Activated CD4-positive, alpha-beta T cell treated with anti-CD3 and anti-CD28 coated beads, Interleukin-2, amount 10 ng/mL, durations not matched to agents 24 days and 14 days (primary cell): ENCODE measurements around the gene ZFP42. TPM values are rescaled to one million over a fixed set of nuclear protein-coding genes. Genes with fewer than 3 reads are reported as not detected.

ENCODE experiments used
- DNase-seq: peaks from one replicate; pipeline ENCODE4 v3.0.0; 2022
- H3K27ac Mint-ChIP-seq: one replicate; pipeline ENCODE4 v1.8.0; 2022; ENCODE audit warnings: mild to moderate bottlenecking, mixed read lengths
- H3K27me3 Mint-ChIP-seq: one replicate; pipeline ENCODE4 v1.8.0; 2022; ENCODE audit warnings: mixed read lengths
- H3K36me3 Mint-ChIP-seq: one replicate; pipeline ENCODE4 v1.8.0; 2022; ENCODE audit warnings: low read depth, mild to moderate bottlenecking, mixed read lengths
- H3K4me1 Mint-ChIP-seq: one replicate; pipeline ENCODE4 v1.8.0; 2021; ENCODE audit warnings: mixed read lengths
- H3K4me3 Mint-ChIP-seq: one replicate; pipeline ENCODE4 v1.8.0; 2022; ENCODE audit warnings: mild to moderate bottlenecking, moderate library complexity, mixed read lengths
- H3K9me3 Mint-ChIP-seq: one replicate; pipeline ENCODE4 v1.8.0; 2021; ENCODE audit warnings: mixed read lengths
- intact Hi-C: fragments of 100-400 bp; cut with micrococcal nuclease; formaldehyde crosslinking; loops from one replicate; pipeline ENCODE4 v1.15.1; 2023
- total RNA-seq: library from RNA; stranded (reverse); gene quantifications from 2 replicates; pipeline ENCODE4 v1.2.3, GENCODE V29; 2022

Gene ZFP42
- total RNA-seq, 1 donor from 2014 or later: not detected

DNA sequence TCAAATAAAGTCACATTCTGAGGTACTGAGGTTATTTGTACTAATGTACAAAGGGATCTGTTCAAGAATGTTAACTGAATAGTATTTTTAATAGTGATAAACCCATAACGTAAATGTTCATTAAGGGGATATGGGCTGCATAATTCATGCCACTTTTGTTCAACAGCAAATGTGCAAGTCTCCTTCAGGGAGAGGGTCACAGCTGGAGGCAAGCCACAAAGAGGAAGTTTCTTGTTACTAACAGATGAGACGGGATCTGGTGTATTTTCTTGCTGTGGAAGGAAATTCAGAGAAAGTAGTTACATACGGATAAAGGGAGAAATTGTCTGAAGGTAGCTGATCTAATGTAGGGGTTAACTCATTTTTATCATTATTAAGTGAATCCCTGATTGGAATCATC is 10.0 kb downstream of the ZFP42 start:
- intact Hi-C loops: no loop called here
- peaks cover 10% of the 10 kb centered on the region for H3K9me3 Mint-ChIP-seq
- no peak overlapping the region for H3K4me3 Mint-ChIP-seq
- H3K27ac Mint-ChIP-seq: no peak overlapping the region
- H3K27me3 Mint-ChIP-seq: no peaks in the 10 kb centered on the region
- no peaks in the 10 kb centered on the region for H3K4me1 Mint-ChIP-seq
- H3K36me3 Mint-ChIP-seq: no peaks in the 10 kb centered on the region
- DNase-seq: no peak

DNA sequence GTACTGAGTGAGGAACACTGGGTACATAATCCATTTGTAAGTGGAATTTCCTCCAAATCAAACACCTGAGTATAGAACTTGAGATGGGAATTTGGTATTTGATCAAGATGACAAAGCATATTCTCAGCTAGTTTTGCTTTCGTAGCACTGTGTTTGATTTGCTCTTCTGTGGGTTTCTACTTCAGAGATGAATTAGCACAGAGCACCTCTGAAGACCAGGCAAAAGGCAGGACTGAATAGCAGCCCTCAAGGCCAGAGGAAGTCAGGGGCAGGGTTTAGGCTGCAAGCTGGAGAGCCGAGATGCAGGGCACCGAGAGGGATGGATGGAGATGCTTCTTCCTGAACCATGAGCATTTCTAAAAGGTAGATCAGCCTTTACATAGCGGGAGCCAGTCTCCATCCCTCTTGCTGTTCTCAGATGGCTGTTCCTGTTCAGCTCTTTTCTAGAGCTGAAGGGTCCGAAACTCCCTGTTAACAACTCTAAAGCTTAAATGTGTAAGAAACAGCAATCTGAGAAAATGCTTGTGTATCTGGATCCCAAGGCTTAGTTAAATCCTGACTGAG is 10.8 kb downstream of the ZFP42 start:
- intact Hi-C loops: no loop called here
- Mint-ChIP-seq H3K27ac (no peak overlapping the region), H3K9me3 (peaks cover 10% of the 10 kb centered on the region), H3K4me3 (no peak overlapping the region), H3K27me3 (no peaks in the 10 kb centered on the region), H3K4me1 (no peaks in the 10 kb centered on the region), H3K36me3 (no peaks in the 10 kb centered on the region)
- DNase-seq: no peak

DNA sequence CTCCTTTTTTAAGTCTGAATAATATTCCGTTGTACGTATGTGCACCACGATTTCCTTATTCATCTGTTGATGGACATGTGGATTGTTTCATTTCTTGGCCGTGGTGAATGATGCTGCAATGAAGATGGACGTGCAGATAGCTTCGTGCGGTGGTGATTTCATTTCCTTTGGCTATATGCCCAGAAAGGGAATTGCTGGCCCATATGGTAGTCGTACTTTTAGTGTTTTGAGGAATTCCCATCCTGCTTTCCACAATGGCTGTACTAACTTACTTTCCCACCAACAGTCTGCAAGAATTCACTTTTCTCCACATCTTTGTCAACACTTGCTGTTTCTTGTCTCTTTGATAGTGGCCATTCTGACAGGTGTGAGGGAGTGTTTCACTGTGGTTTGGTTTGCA is 12.8 kb downstream of the ZFP42 start:
- no peak for DNase-seq
- Mint-ChIP-seq H3K4me1 (no peaks in the 10 kb centered on the region), H3K36me3 (no peaks in the 10 kb centered on the region), H3K27ac (no peak overlapping the region), H3K4me3 (no peak overlapping the region), H3K27me3 (no peaks in the 10 kb centered on the region), H3K9me3 (peaks cover 10% of the 10 kb centered on the region)
- intact Hi-C loops: no loop called here

DNA sequence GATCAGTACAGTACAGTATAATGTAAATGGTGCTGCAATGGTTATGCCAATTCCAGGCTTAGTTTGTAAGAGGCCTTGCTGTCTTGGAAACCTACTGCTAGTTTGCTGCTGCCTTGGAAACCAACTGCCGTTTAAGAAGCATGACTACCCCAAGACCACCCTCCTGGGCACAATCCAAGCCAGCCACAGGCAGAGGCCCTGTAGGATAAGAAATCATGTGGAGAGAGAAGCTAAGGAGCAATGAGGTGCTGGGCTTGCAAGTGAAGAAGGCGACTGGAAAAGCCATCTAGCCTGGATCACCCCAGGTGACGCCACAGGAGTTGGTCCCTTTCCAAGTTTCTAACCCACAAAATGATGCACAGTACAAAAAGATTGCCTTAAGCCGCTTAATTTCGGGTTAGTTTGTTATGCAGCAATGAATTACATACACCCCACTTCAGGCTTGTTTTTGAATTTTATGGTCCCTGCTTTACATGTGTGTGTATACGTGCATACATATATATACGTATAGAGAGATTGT is 16.9 kb downstream of the ZFP42 start:
- H3K27me3 Mint-ChIP-seq: no peaks in the 10 kb centered on the region
- DNase-seq: no peak
- H3K27ac Mint-ChIP-seq: no peak overlapping the region
- H3K4me1 Mint-ChIP-seq: no peaks in the 10 kb centered on the region
- intact Hi-C loops: no loop called here
- no peaks in the 10 kb centered on the region for H3K36me3 Mint-ChIP-seq
- H3K9me3 Mint-ChIP-seq: peaks cover 10% of the 10 kb centered on the region
- no peak overlapping the region for H3K4me3 Mint-ChIP-seq

DNA sequence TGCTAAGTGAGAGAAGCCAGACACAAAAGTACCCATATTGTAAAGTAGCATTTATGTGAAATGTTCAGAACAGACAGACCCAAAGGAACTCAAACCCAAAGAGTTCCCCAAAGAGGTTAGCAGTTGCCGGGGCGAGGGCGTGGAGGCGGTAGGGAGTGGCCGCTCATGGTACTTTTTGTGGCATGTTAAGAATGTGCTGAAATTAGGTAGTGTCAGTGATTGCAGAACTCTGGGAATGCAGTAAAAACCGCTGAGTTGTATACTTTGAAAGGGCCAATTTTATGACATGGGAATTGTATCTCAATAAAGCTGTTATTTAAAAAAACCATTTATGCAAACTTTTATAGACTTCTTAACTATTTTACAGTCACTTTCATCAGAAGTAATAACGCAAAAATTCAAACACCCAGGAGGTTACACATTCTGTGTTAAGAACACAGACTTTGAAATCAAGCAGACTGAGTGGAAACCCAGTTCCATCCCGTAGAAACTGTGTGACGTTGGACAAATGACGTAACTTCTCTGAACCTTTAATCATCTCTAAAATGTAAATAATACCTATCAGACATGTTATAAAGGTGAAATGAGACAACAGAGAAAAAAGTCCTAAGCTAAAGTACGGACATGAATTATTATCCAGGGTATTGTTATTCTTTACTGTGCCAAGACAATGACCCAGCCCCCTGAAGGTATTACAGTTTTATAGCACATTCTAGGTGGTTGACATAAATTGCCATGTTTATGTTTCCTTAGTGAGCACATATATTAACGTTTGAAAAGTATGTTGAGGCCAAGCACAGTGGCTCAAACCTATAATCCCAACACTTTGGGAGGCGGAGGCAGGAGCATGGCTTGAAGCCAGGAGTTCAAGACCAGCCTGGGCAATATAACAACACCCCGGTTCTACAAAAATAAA is 19.7 kb downstream of the ZFP42 start:
- Mint-ChIP-seq H3K27me3 (no peaks in the 10 kb centered on the region), H3K36me3 (no peaks in the 10 kb centered on the region), H3K27ac (no peak overlapping the region), H3K9me3 (peaks cover 5% of the 10 kb centered on the region), H3K4me1 (no peaks in the 10 kb centered on the region), H3K4me3 (no peak overlapping the region)
- intact Hi-C loops: no loop called here
- DNase-seq: no peak

DNA sequence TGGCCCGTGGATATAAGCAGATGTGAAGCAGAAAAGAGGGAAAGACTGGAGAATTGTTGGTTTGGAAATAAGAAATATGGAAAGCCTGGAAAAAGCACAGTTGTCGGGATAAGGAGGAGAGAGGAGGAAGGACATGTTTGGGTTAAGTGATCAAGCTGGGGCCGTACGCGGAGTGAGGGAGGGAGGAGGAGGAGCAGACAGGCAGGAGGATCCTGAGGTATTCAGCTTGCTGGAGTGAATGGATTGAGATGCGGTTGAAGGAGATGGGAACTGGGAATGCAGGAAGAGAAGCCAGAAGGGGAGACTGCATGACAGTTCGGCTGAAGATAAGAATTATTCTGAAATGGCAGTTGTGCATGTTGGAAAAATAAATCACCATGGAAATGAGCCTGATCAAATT is 21.2 kb downstream of the ZFP42 start:
- H3K9me3 Mint-ChIP-seq: peaks cover 9% of the 10 kb centered on the region
- intact Hi-C loops: no loop called here
- H3K4me1 Mint-ChIP-seq: no peaks in the 10 kb centered on the region
- H3K27me3 Mint-ChIP-seq: no peaks in the 10 kb centered on the region
- H3K36me3 Mint-ChIP-seq: no peaks in the 10 kb centered on the region
- H3K4me3 Mint-ChIP-seq: no peak overlapping the region
- no peak overlapping the region for H3K27ac Mint-ChIP-seq
- DNase-seq: no peak

DNA sequence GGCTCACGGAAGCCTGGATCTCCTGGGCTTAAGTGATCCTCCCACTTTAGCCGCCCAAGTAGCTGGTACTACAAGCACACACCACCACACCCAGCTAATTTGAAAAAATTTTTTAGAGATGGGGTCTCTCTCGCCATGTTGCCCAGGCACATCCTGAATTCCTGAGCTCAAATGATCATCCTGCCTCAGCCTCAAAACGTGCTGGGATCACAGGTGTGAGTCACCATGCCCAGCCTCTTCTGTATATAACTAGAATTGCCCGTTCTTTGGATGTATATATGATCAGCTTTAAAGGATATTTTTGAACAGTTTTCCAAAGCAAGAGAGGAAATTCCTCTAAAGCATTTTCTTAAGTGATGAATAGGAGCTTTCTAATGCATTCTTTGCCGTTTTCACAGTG is 22.7 kb downstream of the ZFP42 start:
- intact Hi-C loops: no loop called here
- H3K4me3 Mint-ChIP-seq: no peak overlapping the region
- H3K27me3 Mint-ChIP-seq: no peaks in the 10 kb centered on the region
- H3K4me1 Mint-ChIP-seq: no peaks in the 10 kb centered on the region
- no peak overlapping the region for H3K27ac Mint-ChIP-seq
- H3K9me3 Mint-ChIP-seq: peaks cover 9% of the 10 kb centered on the region
- DNase-seq: no peak
- H3K36me3 Mint-ChIP-seq: no peaks in the 10 kb centered on the region

DNA sequence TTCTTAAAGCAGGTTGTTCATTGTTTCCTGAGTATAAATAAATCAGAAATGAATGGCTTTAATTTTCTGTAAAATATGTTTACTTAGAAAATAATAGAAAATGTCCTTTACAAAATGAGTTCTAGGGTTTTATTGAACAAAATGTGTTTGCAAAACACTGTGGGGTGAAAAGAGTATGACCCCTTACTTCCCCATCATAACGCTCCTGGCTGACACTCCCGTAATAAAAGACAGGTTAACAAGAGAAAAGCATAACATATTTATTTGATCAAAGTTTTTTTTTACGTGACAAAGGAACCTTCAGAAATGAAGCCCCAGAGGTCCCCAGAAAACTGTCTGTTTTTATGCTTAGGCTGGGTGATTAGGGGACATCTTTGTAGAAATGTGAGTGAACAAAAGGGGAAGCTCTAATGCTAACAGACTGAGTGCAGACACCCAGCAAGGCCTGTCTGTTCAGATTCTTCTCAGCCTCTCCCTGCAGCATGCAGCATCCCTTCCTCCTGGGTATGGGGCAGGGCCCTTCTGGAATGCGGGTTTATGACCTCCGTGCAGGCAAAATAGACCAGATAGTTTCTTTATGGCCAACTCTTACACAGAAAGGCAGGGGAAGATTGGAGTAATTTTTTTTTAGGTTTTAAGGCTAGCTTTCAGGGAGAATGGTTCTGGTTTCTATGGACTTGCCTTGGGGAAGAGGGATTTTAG is 26.1 kb downstream of the ZFP42 start:
- DNase-seq: no peak
- H3K4me1 Mint-ChIP-seq: no peaks in the 10 kb centered on the region
- intact Hi-C loops: no loop called here
- H3K9me3 Mint-ChIP-seq: peaks cover 6% of the 10 kb centered on the region
- H3K4me3 Mint-ChIP-seq: no peak overlapping the region
- no peak overlapping the region for H3K27ac Mint-ChIP-seq
- H3K27me3 Mint-ChIP-seq: no peaks in the 10 kb centered on the region
- H3K36me3 Mint-ChIP-seq: no peaks in the 10 kb centered on the region

DNA sequence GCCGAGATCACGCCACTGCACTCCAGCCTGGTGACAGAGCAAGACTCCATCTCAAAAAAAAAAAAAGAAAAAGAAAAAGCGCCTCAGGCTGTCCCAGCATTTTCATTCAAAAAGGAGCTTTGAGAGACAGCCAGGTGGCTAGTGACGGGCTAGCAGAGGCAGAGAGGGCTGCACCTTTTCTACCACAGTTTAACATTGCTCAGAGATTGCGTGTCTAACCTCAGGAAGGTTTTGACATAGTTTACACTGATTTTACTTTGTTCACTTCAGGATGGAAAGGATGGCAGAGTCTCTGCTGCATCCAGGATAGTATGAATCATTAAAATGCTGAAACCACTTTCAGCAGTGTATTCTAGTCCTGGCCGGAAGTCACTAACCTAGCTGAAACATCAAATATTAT is 28.1 kb downstream of the ZFP42 start:
- no peak overlapping the region for H3K27ac Mint-ChIP-seq
- no peaks in the 10 kb centered on the region for H3K36me3 Mint-ChIP-seq
- H3K9me3 Mint-ChIP-seq: peaks cover 6% of the 10 kb centered on the region
- H3K4me1 Mint-ChIP-seq: no peaks in the 10 kb centered on the region
- H3K27me3 Mint-ChIP-seq: no peaks in the 10 kb centered on the region
- intact Hi-C loops: no loop called here
- no peak for DNase-seq
- no peak overlapping the region for H3K4me3 Mint-ChIP-seq

DNA sequence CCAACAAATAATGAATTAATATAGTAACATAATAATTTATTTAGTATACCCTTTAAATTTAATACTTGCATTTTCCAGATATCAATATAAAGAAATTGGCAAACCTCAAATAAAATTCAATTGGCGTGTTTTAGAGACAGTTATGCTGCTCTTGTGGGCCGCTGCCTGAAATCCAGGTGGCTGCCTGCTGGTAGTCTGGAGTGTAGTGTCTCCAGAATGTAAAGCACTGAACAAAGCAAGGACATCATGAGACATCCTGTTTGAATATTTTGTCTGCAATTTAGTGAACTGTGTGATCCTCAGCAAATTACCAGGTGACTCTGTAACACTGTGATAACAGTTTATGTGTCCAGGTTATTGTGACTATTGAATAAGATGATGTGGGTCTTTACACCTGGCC is 29.9 kb downstream of the ZFP42 start:
- DNase-seq: no peak
- Mint-ChIP-seq H3K9me3 (peaks cover 12% of the 10 kb centered on the region), H3K36me3 (no peaks in the 10 kb centered on the region), H3K27ac (no peak overlapping the region), H3K4me1 (no peaks in the 10 kb centered on the region), H3K27me3 (no peaks in the 10 kb centered on the region), H3K4me3 (no peak overlapping the region)
- intact Hi-C loops: no loop called here

DNA sequence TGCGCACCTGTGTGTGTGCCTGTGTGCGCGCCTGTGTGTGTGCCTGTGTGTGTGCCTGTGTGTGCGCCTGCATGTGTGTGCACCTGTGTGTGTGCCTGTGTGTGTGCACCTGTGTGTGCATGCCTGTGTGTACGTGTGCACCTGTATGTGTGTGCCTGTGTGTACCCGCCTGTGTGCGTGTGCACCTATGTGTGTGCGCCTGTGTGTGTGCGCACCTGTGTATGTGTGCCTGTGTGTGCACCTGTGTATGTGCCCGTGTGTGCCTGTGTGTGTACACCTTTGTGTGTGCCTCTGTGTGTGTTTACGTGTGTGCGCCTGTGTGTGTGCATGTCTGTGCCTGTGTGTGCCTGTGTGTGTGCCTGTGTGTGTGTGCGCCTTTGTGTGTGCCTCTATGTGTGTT is 33.5 kb downstream of the ZFP42 start:
- H3K4me1 Mint-ChIP-seq: no peaks in the 10 kb centered on the region
- no peak overlapping the region for H3K27ac Mint-ChIP-seq
- intact Hi-C loops: no loop called here
- no peak for DNase-seq
- H3K4me3 Mint-ChIP-seq: no peak overlapping the region
- H3K36me3 Mint-ChIP-seq: no peaks in the 10 kb centered on the region
- H3K9me3 Mint-ChIP-seq: peaks cover 21% of the 10 kb centered on the region
- H3K27me3 Mint-ChIP-seq: no peaks in the 10 kb centered on the region

DNA sequence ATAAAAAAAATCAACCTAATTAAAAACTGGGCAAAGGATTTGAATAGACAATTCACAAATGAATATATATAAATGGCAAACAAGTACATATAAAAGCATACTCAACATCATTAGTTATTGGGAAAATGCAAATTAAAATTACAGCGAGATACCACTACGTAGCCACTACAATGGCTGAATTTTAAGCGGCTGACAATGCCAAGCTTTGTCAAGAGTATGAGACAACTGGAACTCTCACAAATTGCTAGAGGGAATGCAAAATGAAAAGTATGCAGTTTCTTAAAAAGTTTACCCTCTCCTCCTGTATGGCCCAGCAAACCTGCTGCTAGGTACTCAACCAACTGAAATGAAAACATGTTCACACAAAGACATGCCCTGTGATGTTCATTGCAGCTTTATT is 34.8 kb downstream of the ZFP42 start:
- Mint-ChIP-seq H3K4me3 (no peak overlapping the region), H3K27me3 (no peaks in the 10 kb centered on the region), H3K9me3 (peaks cover 21% of the 10 kb centered on the region), H3K36me3 (no peaks in the 10 kb centered on the region), H3K27ac (no peak overlapping the region), H3K4me1 (no peaks in the 10 kb centered on the region)
- DNase-seq: no peak
- intact Hi-C loops: no loop called here

DNA sequence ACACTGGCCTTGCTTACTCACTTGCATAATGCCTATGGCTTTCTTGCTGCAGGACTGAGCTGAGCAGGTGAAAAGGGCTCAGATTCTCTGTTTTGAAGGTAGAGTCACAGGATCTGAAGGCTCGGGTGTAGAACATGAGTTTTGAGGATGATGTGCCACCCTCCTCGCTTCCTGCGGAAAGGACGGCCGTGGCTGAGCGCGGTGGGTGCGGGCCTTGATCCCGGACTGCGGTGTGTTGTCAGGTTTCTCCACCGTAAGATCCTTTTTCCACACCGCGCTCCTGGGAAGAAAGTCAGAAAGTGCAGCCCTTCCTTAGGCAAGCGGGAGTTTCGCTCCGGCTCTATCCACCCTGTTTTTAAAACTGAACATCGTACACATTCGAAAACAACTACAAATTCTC is 36.2 kb downstream of the ZFP42 start:
- no peak for DNase-seq
- no peak overlapping the region for H3K27ac Mint-ChIP-seq
- no peaks in the 10 kb centered on the region for H3K27me3 Mint-ChIP-seq
- H3K36me3 Mint-ChIP-seq: no peaks in the 10 kb centered on the region
- H3K4me1 Mint-ChIP-seq: no peaks in the 10 kb centered on the region
- H3K4me3 Mint-ChIP-seq: no peak overlapping the region
- peaks cover 21% of the 10 kb centered on the region for H3K9me3 Mint-ChIP-seq
- intact Hi-C loops: no loop called here

DNA sequence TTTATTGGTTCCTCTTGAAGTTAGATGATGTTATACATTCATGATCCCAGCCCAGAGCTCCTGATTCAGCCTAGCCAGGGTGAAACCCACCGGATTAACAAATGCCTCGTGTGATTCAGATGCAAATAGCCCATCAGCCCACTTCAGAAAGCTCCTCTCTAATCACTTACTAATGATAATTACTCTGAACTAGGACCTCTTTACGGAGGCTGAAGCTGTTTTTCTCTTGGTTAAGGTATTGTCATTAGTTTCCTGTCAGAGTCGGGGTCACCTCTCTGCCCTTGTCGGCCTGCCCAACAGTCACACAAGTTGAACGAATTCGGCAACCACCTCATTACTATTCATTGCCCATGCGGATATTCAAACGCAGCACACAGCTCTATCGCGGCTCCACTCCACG is 36.6 kb downstream of the ZFP42 start:
- Mint-ChIP-seq H3K27me3 (no peaks in the 10 kb centered on the region), H3K36me3 (no peaks in the 10 kb centered on the region), H3K27ac (no peak overlapping the region), H3K4me1 (no peaks in the 10 kb centered on the region), H3K9me3 (peaks cover 21% of the 10 kb centered on the region), H3K4me3 (no peak overlapping the region)
- intact Hi-C loops: no loop called here
- DNase-seq: no peak
